A549 treated with AZD2906 at 1 μM for 4 hours (cell line): ENCODE results near the gene GLI1. TPM values are rescaled to one million over a fixed set of nuclear protein-coding genes. Genes with fewer than 3 reads are reported as not detected.

Experiments used
- total RNA-seq: library from RNA; stranded (reverse); fragments of 200-300 nt; extraction: Qiagen RNA extraction; gene quantifications from 5 replicates; pipeline ENCODE4 v1.2.3, GENCODE V29; 2022

The GLI1 gene
- 4.4 to 5.8 TPM (median 5.4 TPM) in 5 replicates for total RNA-seq

GRCh38 chr12:57459750-57460467 lies at the start of gene GLI1:
Gene GLI1 (plus strand): TSS chr12:57459785. CDS start chr12:57463692, 3,907 bp downstream.

DNA sequence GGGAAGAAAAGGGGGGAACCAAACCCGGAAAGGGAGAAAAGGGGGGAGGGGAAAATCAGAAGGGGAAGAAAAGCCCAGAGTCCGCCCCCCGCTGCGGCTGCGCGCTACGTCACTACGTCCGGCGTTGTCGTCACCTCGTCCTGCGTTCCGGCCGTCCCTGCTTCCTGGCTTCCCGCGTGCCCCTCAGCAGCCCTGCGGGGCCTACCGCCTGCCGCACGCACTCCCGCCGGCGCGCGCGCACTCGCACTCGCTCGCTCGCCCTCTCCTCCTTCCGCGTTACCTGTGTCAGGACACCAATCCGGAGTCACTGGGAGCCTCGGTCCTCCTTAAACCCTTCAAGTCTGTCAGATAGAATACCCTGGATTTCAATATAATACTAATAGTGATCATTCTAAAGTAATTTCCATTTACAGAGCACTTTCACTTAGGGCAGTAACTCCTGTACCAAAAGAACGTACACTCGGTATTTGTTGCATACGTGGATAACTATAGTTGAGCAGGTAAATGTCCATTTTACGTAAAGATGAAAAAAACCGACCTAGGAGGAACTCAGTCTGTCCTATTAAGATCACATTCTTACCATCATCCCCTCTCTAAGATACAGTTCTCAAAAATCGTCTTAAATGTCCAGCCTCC lies 28.5 kb upstream of the GLI1 start, which contains the start of gene R3HDM2:
Gene R3HDM2 (minus strand): TSS at position 113 of the 636 bp plus-strand sequence. CDS start 120,615 bp downstream, outside the sequence.

DNA sequence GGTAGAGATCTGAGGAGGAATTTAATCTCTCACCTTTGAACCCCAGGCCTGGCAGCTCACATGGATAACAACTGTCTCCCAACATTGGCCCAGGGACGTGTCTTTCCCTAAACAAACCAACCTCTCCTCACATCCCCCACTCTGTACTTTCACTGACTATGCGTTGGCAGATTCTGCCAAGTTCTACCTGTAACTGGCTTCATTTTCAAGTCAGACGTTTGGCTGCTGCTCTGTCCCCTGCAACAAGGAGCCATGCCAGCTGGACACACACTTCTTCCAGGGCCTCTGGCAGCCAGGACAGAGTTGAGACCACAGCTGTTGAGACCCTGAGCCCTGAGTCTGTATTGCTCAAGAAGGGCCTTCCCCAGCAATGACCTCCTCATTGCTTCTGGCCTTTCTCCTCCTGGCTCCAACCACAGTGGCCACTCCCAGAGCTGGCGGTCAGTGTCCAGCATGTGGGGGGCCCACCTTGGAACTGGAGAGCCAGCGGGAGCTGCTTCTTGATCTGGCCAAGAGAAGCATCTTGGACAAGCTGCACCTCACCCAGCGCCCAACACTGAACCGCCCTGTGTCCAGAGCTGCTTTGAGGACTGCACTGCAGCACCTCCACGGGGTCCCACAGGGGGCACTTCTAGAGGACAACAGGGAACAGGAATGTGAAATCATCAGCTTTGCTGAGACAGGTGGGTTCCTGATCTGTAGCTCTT lies 24.9 kb upstream of the GLI1 start, which contains the start of gene INHBC:
Gene INHBC (plus strand): TSS at position 268 of the 707 bp plus-strand sequence. CDS start 103 bp downstream, at position 371.

DNA sequence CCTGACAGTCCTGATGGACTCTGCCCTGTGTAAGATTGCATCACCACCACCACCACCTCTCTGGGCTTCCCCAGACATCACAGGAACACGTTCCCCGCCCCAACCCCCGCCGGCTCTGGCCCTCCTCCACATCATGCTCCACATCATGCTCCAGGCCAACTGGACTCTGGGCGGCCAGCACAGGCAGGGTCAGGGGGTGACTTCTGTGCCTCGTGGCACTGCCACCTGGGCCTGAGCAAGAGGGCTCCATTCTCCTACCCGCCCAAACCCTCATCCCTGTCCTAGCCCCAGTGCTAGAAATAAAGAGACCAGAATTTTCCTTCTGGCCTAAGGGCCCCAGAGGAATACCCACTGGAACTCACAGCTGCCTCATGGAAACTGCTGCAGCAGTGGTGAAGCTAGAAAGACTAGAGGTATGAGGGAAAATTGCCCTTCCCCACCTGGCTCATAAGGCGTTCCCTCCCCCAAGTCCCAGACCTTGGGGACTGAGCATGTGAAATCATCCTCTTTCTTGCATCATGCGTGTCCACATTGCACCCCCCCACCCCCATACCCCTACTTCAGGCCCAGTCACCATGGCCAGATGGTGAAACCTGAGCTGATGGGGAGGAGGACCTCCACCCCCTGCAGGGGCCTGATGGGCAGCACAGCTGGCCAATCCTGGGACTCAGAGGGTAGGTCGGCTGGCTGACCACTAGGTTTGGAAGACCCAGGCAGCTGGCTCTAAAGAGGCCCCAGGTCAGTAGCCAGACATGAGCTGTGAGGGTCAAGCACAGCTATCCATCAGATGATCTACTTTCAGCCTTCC lies 4.8 kb upstream of the GLI1 start, which contains the start of gene INHBE:
Gene INHBE (plus strand): TSS at position 742 of the 808 bp plus-strand sequence. CDS start 230 bp downstream, outside the sequence.

DNA sequence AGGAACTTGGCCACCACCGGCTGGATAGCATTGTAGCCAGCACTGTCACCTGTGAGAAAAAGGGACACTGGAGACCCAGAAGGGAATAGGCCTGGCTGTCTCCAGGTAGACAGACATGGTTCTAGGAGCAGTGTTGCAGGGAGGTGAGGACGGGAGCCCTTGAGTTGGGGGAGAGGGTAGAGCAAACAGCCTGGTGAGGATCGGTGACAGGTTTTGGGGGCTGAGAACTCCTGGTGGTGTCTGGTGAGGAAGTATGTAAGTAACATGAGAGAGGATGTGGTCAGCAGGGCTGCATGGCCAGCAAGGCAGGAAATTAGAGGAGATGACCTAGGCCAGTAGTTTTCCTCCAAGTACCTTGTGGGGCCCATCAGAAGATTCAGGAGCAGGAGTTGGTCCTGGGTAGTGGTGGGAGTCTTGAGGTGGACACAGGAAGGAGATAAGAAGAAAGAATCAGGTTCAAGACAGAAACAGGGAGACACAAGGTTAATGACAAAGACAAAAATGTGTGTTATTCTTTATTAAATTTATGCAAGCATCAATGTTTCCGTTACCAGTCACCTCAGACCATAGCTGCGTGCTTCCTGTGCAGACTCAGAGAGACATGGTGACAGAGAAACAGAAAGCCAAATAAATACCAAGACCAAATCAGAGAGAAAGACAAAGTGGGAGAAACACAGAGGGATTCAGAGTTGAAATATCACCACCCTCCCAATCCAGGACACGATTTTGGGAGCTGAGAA lies 20.0 kb downstream of the GLI1 start, which contains the start of gene ARHGAP9:
Gene ARHGAP9 (minus strand): TSS at position 491 of the 740 bp plus-strand sequence. CDS start 460 bp downstream, at position 31.

DNA sequence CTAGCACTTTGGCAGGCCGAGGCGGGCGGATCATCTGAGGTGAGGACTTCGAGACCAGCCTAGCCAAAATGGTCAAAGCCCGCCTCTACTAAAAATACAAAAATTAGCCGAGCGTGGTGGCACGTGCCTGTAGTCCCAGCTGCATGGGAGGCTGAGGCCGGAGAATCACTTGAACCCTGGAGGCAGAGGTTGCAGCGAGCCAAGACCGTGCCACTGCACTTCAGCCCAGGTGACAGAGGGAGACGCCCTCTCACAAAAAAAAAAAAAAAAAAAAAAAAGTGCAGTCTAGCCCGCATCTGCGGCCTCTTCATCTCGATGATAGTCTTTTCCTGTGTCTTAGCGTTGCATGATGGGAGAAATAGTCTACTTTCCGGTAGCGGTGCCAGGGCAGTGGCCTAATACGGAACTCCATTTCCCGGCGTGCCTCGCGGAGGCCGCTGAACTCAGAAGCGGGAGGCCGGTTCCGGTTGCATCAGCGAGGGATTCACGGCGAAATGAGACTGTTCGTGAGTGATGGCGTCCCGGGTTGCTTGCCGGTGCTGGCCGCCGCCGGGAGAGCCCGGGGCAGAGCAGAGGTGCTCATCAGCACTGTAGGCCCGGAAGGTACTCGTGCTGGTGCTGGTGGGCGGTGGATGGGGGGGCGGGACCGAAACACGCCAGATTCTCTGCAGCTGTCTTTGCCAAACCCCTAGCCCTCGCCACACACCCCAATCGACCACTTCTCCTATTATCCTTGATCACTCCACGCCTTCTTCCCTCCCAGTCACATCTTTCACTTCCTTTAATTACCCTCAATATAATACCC lies 28.2 kb downstream of the GLI1 start, which contains the start of gene MARS1:
Gene MARS1 (plus strand): TSS at position 472 of the 805 bp plus-strand sequence. CDS start 23 bp downstream, at position 495.

DNA sequence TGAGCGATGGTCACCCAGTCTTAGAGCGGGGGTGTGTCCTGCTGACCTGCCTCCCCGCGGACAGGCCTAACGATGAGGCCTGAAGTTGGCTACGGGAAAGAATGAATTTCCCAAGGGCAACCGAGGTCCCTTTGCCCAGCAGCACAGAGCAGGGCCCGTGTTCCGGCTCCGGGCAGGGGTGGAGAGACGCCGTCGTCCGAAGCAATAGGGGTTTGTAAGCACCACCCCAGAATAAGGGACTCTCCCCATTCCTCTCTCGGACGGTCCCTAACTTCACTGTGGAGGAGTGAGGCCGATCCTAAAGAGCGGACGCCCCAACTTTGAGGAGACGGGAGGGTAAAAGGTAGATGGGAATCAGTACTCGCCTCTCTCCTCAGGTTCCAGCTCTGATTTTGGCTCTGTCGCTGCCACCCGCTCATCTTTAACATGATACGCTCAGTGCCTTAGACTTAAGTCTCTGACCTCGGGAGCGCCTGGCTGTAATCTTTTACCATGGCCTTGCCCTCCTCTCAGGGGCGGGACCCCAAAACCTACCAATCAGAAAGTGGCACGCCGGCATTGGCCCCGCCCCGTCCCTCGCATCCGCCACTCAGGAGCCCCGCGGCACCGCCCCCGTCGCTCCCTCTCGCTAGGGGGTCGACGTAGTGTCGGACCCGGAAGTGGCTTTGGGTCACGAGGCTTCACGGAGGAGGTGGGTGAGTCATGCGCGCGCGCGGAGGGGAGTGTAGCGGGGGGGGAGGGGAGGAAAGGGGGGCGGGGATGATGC lies 60.7 kb downstream of the GLI1 start, which contains the start of gene DDIT3:
Gene DDIT3 (minus strand): TSS at position 462 of the 766 bp plus-strand sequence. CDS start 3,108 bp downstream, outside the sequence.

Other genes with a start within 250 kb of the GLI1 start
- gene NXPH4, start 243.0 kb upstream of the GLI1 start, total RNA-seq: 3.8 to 5.8 TPM (median 5.6 TPM) in 5 replicates
- gene SHMT2, start 230.1 kb upstream of the GLI1 start, total RNA-seq: 118 to 144 TPM (median 127 TPM) in 5 replicates
- 0.22 to 0.56 TPM (median 0.42 TPM) in 5 replicates for gene STAC3, start 208.6 kb upstream of the GLI1 start, total RNA-seq
- gene R3HDM2, start 28.7 kb upstream of the GLI1 start, total RNA-seq: 7.5 to 10.4 TPM (median 7.9 TPM) in 5 replicates
- gene INHBC, start 25.0 kb upstream of the GLI1 start, total RNA-seq: 0.05 to 0.06 TPM (median 0.05 TPM) in 3 of 5 replicates, not detected in the others
- gene INHBE, start 4.5 kb upstream of the GLI1 start, total RNA-seq: 0.05 to 0.09 TPM (median 0.06 TPM) in 3 of 5 replicates, not detected in the others
- 0.33 to 0.96 TPM (median 0.48 TPM) in 5 replicates for gene ARHGAP9, start 20.1 kb downstream of the GLI1 start, total RNA-seq
- 126 to 287 TPM (median 138 TPM) in 5 replicates for gene MARS1, start 28.3 kb downstream of the GLI1 start, total RNA-seq
- gene DDIT3, start 60.7 kb downstream of the GLI1 start, total RNA-seq: 20.8 to 27.9 TPM (median 23.8 TPM) in 5 replicates
- 19.1 to 28.6 TPM (median 26.3 TPM) in 5 replicates for gene MBD6, start 63.0 kb downstream of the GLI1 start, total RNA-seq
- 119 to 184 TPM (median 123 TPM) in 5 replicates for gene DCTN2, start 87.4 kb downstream of the GLI1 start, total RNA-seq
- 0.17 to 0.24 TPM (median 0.21 TPM) in 5 replicates for gene KIF5A, start 90.3 kb downstream of the GLI1 start, total RNA-seq
- 39.3 to 45.9 TPM (median 40.5 TPM) in 5 replicates for gene PIP4K2C, start 131.4 kb downstream of the GLI1 start, total RNA-seq
- 14.2 to 19.7 TPM (median 18.7 TPM) in 5 replicates for gene DTX3, start 145.0 kb downstream of the GLI1 start, total RNA-seq
- 4.2 to 5.6 TPM (median 5.4 TPM) in 5 replicates for gene ARHGEF25, start 151.7 kb downstream of the GLI1 start, total RNA-seq
- gene B4GALNT1, start 173.4 kb downstream of the GLI1 start, total RNA-seq: 32.6 to 47.2 TPM (median 42.2 TPM) in 5 replicates
- gene OS9, start 234.3 kb downstream of the GLI1 start, total RNA-seq: 112 to 124 TPM (median 114 TPM) in 5 replicates